Psoas muscle (tissue), 8 donors: Measurements from ENCODE around the gene FANCC. TPM values are rescaled to one million over a fixed set of nuclear protein-coding genes. Genes with fewer than 3 reads are reported as not detected.

Experiments used
- ATAC-seq, 4 donors: fragments of 200-7000 bp; cut with Tn5 transposase; one replicate each; pipeline ENCODE4 v1.9.1; 2020; ENCODE audit warnings: moderate library complexity in 3 of 4, mild to moderate bottlenecking in 2 of 4
- DNase-seq, 2 donors: peaks; one replicate each; pipeline ENCODE4 v3.0.0-alpha.2; 2020
- H3K27ac ChIP-seq: fragments of 200-600 bp; one replicate; pipeline ENCODE4 v1.8.0; 2022
- H3K27me3 ChIP-seq, 3 donors: fragments of 200-600 bp in 1 of 3; one replicate each; pipeline versions ENCODE4 v1.6.1 to v1.8.0; 2013 to 2022; ENCODE audit warnings: low read length in 2 of 3, mild to moderate bottlenecking in 2 of 3, moderate library complexity in 1 of 3; ENCODE audit not compliant: insufficient read depth in 3 of 3
- H3K36me3 ChIP-seq, 2 donors: fragments of 200-600 bp in 1 of 2; one replicate each; pipeline versions ENCODE4 v1.6.1 to v1.8.0; 2013 to 2022; ENCODE audit warnings: low read depth in 1 of 2, mild to moderate bottlenecking in 1 of 2, moderate library complexity in 1 of 2; ENCODE audit not compliant: insufficient read depth in 1 of 2
- H3K4me1 ChIP-seq: fragments of 200-600 bp; one replicate; pipeline ENCODE4 v1.8.0; 2022
- H3K4me3 ChIP-seq: fragments of 200-600 bp; one replicate; pipeline ENCODE4 v1.8.0; 2022; ENCODE audit warnings: mild to moderate bottlenecking
- H3K9me3 ChIP-seq: fragments of 200-600 bp; one replicate; pipeline ENCODE4 v1.8.0; 2022
- WGBS, 3 donors: extraction: QIAGEN DNeasy Blood & Tissue Kit; methylation state at CpG; one replicate each; pipeline versions ENCODE4 v1.1.6 to v1.1.7; 2013; 5-methylcytosine and 5-hydroxymethylcytosine counted together
- intact Hi-C, 2 donors: fragments of 100-400 bp; cut with DNase I; formaldehyde crosslinking; loops; one replicate each; pipeline versions ENCODE4 v1.11.0 to v1.14.2; 2022
- polyA plus RNA-seq, 3 donors: library from polyadenylated mRNA; stranded (reverse); fragments of 200-250 nt; gene quantifications; one replicate each; pipeline ENCODE4 v1.2.3, GENCODE V29; 2013
- total RNA-seq, 4 donors: library from RNA; stranded (reverse); fragmentation: NEBNext Ultra II Directional in 2 of 4; extraction: Animal tissue kit (Norgen Biotek cat#: 25700) in 2 of 4; gene quantifications; one replicate each; pipeline versions ENCODE4 v1.2.1 to v1.2.4, GENCODE V29; 2021 to 2023
- TF ChIP-seq, protein P1 (sequence below): fragments of 200-600 bp; IDR thresholded peaks from one replicate; pipeline ENCODE4 v1.8.0; 2022; ENCODE audit warnings: antibody characterized with exemption
- donor health status: healthy with polysubstance abuse.
- donor health status: DM: no; HTN: no; CAD: no; lungs with moderate emphysema.
- donor health status: Bipolar disorder and iron deficiency.
- donor health status: healthy.
- donor health status: DM: yes; HTN: yes; CAD: no.
- donor health status: DM: no; HTN: no; CAD: no.
- donor health status: DM: no; HTN: no; CAD: no.
- donor health status: DM: yes; HTN: yes; CAD: no.

Gene FANCC
- total and polyA plus RNA-seq, 7 donors: 2.1 to 5.2 (median 3.6) TPM

DNA sequence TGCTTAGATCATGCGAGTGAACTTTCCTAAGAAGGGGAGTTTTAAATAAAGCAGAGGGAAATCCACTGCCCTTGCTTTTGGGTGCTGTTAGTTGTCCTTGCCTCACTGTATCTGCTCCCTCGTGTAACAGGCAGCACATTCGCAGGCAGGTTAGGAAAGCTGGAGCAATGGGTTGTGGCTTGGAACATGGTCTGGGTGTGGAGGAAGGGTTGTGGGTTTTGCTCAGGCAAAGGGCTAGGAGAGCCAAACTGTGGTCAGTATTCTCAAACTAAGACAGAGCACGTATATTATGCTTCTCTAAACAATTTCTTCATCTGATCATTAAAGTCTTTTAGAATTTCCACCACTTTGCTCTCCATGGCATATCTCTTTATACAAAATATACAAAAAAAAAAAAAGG is 135.7 kb downstream of the FANCC start:
- no peaks in the 10 kb centered on the region for H3K27me3 ChIP-seq
- H3K27ac ChIP-seq: no peak overlapping the region
- no peaks in the 10 kb centered on the region for H3K36me3 ChIP-seq
- no peak overlapping the region for H3K4me3 ChIP-seq
- TF ChIP-seq, protein P1, sequence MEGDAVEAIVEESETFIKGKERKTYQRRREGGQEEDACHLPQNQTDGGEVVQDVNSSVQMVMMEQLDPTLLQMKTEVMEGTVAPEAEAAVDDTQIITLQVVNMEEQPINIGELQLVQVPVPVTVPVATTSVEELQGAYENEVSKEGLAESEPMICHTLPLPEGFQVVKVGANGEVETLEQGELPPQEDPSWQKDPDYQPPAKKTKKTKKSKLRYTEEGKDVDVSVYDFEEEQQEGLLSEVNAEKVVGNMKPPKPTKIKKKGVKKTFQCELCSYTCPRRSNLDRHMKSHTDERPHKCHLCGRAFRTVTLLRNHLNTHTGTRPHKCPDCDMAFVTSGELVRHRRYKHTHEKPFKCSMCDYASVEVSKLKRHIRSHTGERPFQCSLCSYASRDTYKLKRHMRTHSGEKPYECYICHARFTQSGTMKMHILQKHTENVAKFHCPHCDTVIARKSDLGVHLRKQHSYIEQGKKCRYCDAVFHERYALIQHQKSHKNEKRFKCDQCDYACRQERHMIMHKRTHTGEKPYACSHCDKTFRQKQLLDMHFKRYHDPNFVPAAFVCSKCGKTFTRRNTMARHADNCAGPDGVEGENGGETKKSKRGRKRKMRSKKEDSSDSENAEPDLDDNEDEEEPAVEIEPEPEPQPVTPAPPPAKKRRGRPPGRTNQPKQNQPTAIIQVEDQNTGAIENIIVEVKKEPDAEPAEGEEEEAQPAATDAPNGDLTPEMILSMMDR: no peak
- no peak for ATAC-seq
- no peak for DNase-seq
- no peaks in the 10 kb centered on the region for H3K9me3 ChIP-seq
- WGBS, 3 donors: 92 to 98% (median 95%) methylated on average over 4 of the region's 4 CpGs
- peaks cover 4% of the 10 kb centered on the region for H3K4me1 ChIP-seq
- intact Hi-C loops: no loop called here

DNA sequence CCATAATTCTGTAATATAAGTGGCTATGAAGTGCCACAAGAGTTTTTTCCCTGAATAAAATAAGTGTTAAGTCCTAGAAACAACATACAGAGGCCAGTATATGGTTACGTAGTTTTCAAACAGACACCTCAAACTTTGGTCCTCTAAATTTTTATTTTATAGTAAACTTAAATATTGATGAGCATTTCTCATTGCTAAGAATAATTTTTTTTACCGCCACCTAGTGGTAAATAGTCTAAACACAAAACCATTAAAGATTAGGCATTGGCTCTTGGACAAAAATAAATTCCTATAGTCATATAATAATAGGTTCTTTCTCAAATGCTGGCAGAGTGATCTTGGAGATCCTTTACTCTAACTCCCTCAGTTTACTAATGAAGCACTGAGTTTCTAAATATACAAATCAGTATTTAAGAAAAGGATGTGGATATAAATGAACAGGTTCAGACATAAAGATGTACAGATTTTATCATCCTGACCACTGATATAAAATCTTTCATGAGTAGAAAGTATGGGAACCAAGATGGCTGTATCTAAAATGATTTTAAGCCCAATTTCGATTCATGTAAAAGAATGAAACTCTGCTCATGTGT is 136.2 kb downstream of the FANCC start:
- Histone ChIP-seq H3K4me3 (no peak overlapping the region), H3K36me3 (no peaks in the 10 kb centered on the region), H3K27me3 (no peaks in the 10 kb centered on the region), H3K9me3 (no peaks in the 10 kb centered on the region), H3K27ac (no peak overlapping the region), H3K4me1 (peaks cover 10% of the 10 kb centered on the region)
- 82 to 89% (median 83%) methylated on average over 3 of the region's 3 CpGs for WGBS, 3 donors
- TF ChIP-seq, protein P1: peak; percentile 46
- intact Hi-C loops: no loop called here
- DNase-seq (no peak), ATAC-seq (no peak)

DNA sequence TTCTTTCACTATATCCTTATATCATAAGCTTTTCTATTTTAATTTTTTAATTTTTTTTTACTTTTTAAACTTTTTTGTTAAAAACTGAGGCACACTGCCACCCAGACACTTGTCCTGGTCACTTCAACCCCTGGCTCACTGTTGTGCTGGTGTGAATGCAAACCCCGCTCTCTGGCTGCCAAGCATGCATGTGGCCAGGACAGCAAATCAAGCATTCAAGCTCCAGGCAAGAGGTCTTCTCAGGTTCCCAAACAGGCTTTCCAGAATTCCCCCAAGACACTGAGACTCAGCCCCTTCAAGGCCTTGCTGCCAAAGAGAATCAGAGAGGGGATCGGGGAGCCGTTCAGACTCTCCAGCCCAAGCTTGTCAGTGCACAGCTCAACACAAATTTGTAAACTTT is 139.9 kb downstream of the FANCC start:
- H3K9me3 ChIP-seq: no peaks in the 10 kb centered on the region
- intact Hi-C loops: no loop called here
- H3K4me3 ChIP-seq: no peak overlapping the region
- H3K27ac ChIP-seq: peak overlapping the region; percentile 54
- TF ChIP-seq, protein P1: no peak
- H3K27me3 ChIP-seq: no peaks in the 10 kb centered on the region
- peaks cover 16% of the 10 kb centered on the region for H3K4me1 ChIP-seq
- H3K36me3 ChIP-seq: no peaks in the 10 kb centered on the region
- DNase-seq (no peak), ATAC-seq (peak; percentile 61 to 72 (median 65))
- WGBS, 3 donors: 21 to 39% (median 24%) methylated on average over 3 of the region's 3 CpGs

DNA sequence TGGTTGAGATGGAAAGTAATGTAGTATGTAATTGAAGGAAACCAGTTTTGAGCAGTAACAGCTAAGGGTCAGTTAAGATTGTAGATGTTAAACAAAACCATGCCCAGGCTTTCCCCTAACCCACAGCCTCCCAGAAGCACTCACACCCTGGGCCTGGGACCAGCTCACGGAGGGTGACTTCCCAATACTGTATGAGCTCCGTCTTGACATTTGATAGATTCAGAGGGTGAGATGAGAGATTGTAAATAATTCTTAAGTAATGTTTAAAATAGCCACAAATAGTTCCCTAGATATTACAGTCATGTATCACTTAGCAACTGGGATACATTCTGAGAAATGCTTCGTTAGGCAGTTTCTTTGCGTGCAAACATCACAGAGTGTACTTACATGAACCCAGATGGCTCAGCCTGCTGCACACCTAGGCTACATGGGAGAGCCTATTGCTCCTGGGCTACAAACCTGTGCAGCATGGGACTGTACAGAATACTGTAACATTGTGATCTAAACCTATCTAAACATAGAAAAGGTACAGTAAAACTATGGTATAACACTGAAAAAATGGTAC is 140.7 kb downstream of the FANCC start:
- Histone ChIP-seq H3K27ac (peak overlapping the region; percentile 54), H3K4me1 (peaks cover 16% of the 10 kb centered on the region), H3K4me3 (no peak overlapping the region), H3K27me3 (no peaks in the 10 kb centered on the region), H3K9me3 (no peaks in the 10 kb centered on the region), H3K36me3 (no peaks in the 10 kb centered on the region)
- TF ChIP-seq, protein P1: no peak
- 29 to 49% (median 34%) methylated on average over 4 of the region's 4 CpGs for WGBS, 3 donors
- ATAC-seq (peak in 3 of 4 donors; percentile 69 to 80 (median 79)), DNase-seq (no peak)
- intact Hi-C loops: no loop called here

DNA sequence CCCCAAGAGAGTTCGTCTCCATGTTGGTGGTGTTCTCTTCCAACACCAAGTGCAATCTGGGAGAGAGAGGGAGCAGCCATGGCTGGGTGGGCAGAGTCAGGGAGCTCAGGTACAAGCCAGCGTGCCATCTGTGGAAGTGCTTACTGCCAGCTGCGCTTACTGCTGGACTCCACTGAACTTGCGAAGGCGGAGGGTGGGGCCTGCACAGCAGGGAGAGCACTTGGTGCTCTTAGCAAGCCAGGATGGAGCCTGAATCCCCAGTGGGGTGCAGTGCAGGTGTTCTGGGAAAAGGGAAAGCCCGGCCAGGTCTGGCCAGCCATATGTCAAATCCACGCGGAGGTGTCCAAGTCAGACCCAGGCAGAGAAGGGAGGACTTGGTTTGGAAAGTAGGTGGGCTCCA is 142.0 kb downstream of the FANCC start:
- ATAC-seq (peak in 1 of 4 donors; percentile 17), DNase-seq (no peak)
- intact Hi-C loops: no loop called here
- TF ChIP-seq, protein P1: no peak
- WGBS, 3 donors: 79 to 92% (median 83%) methylated on average over 8 of the region's 8 CpGs
- no peaks in the 10 kb centered on the region for H3K27me3 ChIP-seq
- H3K4me1 ChIP-seq: peaks cover 26% of the 10 kb centered on the region
- H3K36me3 ChIP-seq: no peaks in the 10 kb centered on the region
- H3K4me3 ChIP-seq: no peak overlapping the region
- no peaks in the 10 kb centered on the region for H3K9me3 ChIP-seq
- H3K27ac ChIP-seq: no peak overlapping the region
